ENCODE data around the gene TM2D3.
A peak's percentile ranks its signal among the peaks of the same experiment; 100 is the strongest.
"Not testable (repeated sequence)": the region's sequence is repeated elsewhere in the genome, so short reads cannot be mapped to it uniquely, and the experiment has no call there.

TM2D3 gene

DNA sequence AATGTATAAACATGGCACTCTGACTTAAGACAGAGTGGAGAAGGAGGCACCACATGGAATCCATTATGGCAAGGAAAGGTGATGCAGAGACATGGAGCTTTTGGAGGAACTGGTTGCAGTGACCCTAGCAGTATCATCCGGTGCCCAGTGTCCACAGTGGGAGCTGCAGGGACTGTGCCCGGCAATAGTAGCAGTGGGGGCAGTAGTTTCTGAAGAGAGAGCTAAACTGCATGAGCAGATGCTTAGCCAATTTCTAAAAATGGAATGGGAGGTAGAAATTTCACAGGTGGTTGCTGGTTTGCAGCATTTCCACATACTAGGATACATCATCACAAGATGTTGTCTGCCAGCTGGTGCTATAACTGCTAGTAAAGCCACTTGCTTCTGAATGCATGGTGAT, 7.8 kb upstream of the TM2D3 start:
- H3K4me3 ChIP-seq (ENCODE audit: low read length) = no peak overlapping the region
- no peak for DNase-seq (ENCODE audit: low read depth, low spot score)

DNA sequence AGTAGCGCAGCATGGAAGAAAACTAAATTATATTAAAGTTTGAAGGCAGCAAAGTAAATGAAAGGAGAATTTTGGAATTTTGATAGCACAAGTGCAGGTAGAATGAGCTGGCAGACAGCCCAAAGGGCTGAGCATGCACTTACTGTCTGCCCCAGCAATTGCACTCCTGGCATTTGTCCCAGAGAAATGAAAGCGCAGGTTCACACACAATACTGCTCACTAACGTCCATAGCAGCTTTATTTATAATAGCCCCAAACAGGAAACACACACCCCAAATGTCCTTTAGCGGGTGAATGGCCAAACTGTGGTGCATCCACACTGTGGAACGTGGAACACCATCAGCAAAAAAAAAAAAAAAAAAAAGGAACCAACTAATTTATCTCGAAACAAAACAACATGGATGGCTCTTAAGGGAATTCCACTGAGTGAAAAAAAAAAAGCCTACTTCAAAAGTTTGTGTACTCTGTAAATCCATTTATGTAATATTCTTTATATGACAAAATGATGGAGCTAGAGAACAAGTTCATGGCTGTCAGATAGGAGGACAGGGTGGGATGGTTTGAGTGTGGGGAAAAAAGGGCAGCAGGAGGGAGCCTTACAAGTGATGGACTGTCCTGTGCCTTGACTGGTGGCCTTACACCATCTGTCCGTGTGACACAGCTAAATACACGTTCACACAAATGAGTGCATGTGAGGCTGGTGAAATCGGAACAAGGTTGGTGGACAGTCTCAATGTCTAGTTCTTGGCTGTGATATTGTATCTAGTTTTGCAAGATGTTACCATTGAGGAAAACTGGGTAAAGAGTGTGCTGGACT, 6.0 kb upstream of the TM2D3 start:
- no peak overlapping the region for H3K4me3 ChIP-seq (ENCODE audit: low read length)
- DNase-seq (ENCODE audit: low read depth, low spot score) = no peak

DNA sequence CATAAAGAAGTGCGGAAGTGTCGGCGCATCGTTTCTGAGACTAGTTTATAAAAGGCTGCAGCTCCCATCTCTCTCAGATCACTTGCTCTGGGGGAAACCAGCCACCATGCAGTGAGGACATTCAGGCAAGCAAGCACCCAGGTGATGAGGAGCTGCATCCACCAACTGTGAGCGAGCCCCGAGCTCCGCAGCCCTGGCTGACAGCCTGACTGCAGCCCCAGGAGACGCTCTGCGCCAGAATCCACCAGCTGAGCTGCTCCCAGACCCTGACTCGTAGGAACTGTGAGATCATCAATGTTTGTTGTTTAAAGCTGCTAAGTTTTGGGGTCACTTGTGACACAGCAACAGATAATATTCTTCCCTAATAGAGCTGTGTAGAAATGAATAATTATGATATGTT, 5.0 kb upstream of the TM2D3 start:
- DNase-seq (ENCODE audit: low read depth, low spot score) = no peak
- H3K4me3 ChIP-seq (ENCODE audit: low read length) = no peak overlapping the region

DNA sequence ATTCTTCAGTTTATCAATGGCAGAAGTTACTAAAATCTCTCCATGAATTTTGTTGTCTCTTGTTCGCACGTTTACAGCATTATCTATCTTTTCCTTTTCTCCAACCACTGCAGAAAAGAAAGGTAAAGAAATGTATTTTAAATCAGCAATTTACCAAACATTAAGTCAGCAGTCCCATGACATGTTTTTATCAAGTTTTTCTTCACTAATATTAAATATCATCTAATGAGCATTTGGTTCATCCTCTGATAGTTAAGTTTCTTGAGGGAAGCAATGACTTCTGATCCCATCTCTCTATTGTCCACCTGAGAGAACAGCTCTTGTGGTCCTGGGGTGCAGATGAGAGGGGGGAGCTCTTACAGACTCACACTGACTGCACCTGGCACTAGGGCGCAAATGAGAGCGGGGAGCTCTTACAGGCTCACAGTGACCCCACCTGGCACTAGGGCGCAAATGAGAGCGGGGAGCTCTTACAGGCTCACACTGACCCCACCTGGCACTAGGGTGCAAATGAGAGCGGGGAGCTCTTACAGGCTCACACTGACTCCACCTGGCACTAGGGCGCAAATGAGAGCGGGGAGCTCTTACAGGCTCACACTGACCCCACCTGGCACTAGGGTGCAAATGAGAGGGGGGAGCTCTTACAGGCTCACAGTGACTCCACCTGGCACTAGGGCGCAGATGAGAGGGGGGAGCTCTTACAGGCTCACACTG, 2.6 kb upstream of the TM2D3 start:
- peak; percentile 53 for DNase-seq (ENCODE audit: low read depth, low spot score)
- not testable (repeated sequence) for H3K4me3 ChIP-seq (ENCODE audit: low read length)

DNA sequence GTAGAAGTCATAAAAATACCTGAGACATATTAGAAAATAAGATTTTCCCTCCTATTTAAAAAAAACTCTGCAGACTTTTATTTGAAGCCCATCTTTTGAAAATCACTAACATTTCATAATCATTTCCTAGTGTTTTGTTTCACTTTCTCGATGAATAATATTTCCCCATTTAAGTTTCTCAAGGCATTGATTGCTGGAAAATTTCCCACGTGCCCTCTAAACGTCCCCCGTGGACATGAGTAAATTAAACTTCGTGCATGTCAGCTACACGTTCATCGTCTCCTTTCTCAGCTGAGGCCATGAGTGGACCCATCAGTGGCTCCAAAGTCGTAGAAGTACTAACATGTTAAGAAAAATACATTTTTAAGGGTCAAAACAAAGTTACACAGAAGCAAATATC, 2.0 kb upstream of the TM2D3 start:
- DNase-seq (ENCODE audit: low read depth, low spot score) = no peak
- H3K4me3 ChIP-seq (ENCODE audit: low read length) = no peak overlapping the region

DNA sequence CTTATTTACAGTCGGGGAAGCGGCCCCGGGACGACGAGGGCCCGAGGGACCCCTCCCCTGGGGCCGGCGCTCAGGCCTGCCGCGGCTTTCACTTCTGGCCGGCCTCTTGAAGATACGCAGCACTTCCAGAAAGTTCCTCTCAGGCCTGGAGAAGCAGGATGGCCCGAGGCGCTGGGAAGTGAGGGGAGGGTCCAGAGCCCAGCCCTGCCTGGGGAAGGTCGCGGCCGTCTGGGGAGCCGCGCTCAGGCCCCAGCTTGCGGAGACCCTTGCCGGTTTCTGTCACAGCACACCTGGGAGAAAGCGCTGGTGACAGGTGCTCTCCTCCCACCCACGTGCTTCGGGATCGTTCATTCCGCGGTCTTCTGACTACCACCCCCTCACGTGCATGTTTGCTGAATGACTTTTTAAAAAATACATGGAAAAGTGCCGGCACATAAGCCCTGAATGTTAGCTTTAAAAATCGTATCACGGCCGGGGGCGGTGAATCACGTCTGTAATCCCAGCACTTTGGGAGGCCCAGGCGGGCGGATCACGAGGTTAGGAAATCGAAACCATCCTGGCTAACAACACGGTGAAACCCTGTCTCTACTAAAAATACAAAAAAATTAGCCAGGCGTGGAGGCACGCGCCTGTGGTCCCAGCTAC, 727 bp upstream of the TM2D3 start:
- peak overlapping the region; percentile 93 for H3K4me3 ChIP-seq (ENCODE audit: low read length)
- no peak for DNase-seq (ENCODE audit: low read depth, low spot score)

DNA sequence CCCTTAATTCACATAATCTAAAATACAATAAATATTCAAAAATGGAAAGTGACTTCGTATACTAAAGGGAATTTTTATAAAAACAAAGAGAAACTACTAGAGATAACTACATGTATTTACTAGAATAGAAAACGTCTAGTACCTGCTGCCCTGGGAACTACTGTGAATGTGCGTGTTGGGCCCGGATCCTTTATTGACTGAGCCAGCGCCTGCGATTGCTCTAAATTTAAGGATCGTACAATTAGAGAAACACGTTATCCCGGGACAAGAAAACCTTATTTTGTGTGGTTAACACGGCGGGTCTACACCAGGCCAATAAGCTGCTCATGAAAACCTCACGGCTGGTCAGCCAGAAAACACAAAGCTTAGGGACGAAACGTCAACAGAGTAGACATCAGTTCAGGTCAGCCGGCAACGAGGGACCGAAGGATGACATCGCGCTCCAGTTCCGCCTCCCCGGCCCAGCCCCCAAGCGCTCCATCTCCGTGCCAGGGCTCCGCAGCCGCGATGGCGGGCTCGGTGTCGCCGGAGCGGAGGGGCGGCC, 555 bp downstream of the TM2D3 start:
- H3K4me3 ChIP-seq (ENCODE audit: low read length) = peak overlapping the region; percentile 93
- DNase-seq (ENCODE audit: low read depth, low spot score) = peak; percentile 7

DNA sequence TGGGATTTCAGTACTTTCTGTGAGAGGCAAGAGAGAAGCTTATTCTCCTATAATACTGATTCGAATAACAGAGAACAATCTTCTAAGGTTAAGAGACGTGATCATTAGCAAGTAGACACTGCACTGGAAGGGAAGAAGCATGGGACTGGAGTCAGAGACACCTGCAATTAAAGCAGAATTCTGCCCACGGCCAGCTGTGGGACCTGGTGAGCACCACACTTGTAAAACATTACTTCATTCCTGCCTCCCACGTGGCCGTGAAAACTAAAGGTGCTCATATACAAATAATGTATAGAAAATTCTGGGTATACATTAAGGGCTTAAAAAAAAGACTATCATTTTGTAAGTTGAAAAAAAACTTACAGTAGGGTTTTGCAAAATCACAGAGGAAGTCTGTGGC, 2.0 kb downstream of the TM2D3 start:
- no peak for DNase-seq (ENCODE audit: low read depth, low spot score)
- no peak overlapping the region for H3K4me3 ChIP-seq (ENCODE audit: low read length)

DNA sequence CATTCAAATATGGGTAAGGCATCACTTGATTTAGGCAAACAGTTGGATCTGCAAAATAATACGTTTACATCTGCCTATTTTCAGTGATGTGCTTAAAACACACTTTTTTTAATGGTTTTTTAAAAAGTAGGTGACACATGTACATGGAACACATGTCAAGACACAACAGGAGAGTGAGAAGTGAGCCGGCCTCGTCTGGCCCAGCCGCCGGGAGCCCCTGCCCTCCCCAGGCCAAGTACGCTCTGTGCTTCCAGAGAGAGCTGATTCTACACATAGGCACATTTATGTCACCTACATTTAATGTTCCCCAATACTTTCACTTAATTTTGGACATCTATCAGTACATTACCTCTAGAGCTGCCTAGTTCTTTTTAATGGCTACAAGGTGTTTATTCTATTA, 3.8 kb downstream of the TM2D3 start:
- H3K4me3 ChIP-seq (ENCODE audit: low read length) = no peak overlapping the region
- no peak for DNase-seq (ENCODE audit: low read depth, low spot score)

DNA sequence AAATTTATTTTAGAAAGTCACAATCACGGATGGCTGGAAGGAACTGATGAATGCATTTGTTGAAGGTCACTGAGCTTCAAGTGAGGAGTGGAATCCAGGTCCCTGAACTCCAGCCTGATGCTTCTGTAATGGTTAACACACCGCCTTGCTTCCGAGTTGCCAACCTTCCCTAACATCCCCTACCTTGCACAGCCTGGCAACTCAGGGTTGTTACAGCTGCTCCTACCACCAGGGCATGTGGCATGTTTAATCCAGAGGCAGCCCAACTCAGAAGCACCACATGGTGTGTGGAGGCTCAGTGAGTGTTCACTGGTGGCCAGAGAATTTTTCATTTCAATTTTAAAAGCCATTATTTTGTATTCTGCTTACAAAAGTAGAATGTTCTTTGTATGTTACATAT, 4.9 kb downstream of the TM2D3 start:
- H3K4me3 ChIP-seq (ENCODE audit: low read length) = no peak overlapping the region
- no peak for DNase-seq (ENCODE audit: low read depth, low spot score)

DNA sequence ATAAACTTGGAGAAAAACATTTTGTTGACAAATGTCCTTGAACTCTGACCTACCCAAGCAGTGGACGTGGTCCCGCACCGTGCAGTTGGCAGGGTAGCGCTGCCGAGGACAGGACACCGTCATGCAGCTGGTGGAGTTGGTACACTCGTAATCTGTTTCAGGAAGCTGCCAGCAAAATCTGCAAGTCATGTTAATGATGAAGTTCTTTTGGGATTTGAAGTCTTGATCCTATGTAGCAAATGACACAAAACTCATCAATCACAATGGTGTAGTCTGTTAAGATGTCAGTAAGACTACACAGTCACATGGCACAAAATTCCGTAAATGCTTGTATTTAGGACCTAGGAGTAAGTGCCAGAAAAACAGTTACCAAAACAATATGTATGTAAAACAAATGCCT, 5.5 kb downstream of the TM2D3 start:
- no peak overlapping the region for H3K4me3 ChIP-seq (ENCODE audit: low read length)
- no peak for DNase-seq (ENCODE audit: low read depth, low spot score)

DNA sequence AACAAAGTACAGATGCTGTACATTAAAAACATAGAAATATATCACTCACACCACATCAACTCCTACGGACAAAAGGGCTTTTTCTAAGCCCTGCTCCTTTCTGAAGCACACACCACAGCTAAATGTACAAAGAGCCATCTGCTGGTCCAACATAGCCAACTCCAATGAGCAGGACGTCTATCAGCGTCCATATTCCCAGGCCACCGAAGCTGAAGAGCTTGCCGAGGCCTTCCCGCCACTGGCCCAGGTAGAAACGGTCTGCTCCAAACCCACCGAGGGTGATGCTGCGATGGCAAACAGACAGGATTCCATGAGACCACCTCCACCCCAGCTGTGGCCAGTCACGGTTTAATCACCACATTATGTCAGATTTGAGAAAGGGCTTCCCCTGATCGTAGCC, 9.8 kb downstream of the TM2D3 start:
- no peak overlapping the region for H3K4me3 ChIP-seq (ENCODE audit: low read length)
- DNase-seq (ENCODE audit: low read depth, low spot score) = no peak

DNA sequence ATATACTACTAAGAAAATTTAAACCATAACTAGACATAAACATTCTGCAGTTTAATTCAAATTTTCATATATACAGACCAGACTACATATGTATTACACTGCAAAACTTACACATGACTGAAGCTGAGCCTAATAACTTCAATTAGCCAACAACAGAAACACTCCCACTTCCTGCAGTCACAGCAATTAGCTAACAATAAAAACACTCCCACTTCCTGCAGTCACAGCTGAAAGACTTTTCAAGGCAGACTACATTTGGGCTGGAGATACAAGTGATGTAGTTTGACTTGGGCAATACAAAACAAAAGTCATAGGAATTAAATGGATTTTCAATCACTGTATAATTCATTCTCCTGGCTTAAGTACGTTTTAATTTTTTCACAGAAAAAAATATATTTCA, 10.3 kb downstream of the TM2D3 start:
- H3K4me3 ChIP-seq (ENCODE audit: low read length) = no peak overlapping the region
- DNase-seq (ENCODE audit: low read depth, low spot score) = peak; percentile 76

DNA sequence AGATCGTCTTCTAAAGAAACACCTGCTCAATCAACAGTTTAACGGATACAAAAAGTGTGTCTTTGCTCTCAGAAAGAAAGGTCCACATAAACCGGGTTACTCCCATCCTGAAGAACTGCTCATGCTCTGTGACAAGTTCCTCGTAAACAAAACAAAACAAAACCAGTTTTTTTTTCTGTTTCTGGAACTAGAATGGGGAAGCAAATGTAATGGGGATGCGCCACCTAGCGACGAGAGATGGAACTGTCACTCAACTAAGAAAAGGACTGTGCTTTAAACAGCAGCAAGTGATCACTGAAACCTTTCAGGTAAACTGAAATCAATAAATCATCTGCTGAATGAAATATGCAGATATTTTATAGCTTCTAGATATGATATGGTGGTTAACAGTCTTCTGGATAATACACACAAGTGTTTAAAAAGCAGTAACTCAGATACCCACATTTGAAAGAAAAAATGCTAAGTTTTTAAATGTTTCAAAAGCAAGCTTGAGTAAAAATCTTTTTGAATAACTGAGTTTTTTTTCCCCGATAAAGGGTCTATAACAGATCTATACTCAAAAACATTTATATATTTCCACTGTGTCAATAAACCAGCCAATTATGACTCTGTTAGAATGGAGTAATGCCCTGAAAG, 10.9 kb downstream of the TM2D3 start:
- DNase-seq (ENCODE audit: low read depth, low spot score) = peak; percentile 68
- no peak overlapping the region for H3K4me3 ChIP-seq (ENCODE audit: low read length)

DNA sequence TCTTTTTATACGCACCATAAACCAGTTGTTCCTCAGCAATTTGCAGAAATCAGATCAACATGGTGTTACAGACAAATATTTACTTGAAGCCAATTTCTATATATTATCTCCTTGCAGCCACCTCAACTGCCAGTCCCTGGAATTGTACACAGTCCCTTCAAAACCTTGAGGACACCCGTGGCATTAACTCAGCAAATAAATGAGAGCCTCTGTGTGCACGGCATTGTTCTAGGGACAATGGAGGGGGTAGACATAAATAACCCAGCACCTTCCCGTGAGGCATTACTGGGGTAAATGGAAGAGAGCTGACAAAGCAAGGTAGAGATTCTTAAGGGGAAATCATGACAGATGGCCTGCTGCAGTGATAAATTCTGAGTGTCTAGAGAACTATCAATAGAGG, 12.5 kb downstream of the TM2D3 start:
- H3K4me3 ChIP-seq (ENCODE audit: low read length) = no peak overlapping the region
- no peak for DNase-seq (ENCODE audit: low read depth, low spot score)

DNA sequence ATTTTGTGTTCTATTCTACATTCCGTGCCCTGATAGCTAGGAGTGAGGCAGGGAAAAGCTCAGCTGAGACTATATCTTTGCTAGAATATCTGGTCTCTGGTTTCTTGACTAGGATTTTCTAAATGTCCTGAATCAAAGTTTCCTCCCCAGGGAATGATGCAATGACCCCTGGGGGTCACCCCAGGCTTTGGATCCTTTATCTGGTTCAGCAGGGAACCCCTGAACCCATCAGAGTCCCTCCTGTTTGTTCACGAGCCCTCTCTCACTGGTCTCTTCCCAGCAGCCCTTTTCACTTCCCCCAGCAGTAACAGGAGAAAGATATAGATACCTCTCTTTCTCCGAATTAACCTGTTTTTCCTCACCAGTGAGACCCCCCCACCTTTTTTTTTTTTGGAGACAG, 14.3 kb downstream of the TM2D3 start:
- H3K4me3 ChIP-seq (ENCODE audit: low read length) = no peak overlapping the region
- no peak for DNase-seq (ENCODE audit: low read depth, low spot score)

DNA sequence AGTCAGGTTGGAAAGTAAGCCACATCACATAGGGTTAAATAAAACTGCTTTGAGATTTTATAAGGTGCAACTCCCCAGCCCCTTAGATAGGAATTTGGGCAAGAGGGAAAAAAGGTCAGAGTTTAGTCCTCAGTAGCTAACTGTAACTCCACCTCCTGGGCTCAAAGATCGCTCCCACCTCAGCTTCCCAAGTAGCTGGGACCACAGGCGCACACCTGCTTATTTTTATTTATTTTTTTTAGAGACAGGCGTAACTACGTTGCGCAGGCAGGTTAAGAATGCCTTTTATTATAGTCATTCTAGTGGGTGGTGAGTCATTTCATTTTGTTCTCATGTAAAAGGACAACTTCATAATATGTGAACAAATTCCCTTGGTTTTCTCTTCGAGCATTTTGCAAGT, 14.7 kb downstream of the TM2D3 start:
- no peak for DNase-seq (ENCODE audit: low read depth, low spot score)

DNA sequence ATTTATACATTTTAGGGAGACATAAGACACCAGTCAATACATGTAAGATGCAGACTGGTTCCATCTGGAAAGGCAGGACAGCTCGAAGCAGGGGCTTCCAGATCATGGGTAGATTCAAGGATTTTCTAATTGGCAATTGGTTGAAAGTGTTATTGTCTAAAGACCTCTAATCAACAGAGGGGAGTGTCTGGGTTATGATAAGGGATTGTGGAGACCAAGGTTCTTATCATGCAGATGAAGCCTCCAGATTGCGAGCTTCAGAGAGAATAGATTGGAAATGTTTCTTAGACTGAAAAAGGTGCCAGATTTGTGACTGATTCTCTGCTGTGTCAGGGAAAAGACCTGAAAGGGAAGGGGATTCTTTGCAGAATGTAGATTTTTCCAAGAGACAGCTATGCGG, 15.1 kb downstream of the TM2D3 start:
- H3K4me3 ChIP-seq (ENCODE audit: low read length) = no peak overlapping the region
- no peak for DNase-seq (ENCODE audit: low read depth, low spot score)

More for the DNA sequence above, 14.7 kb downstream of the TM2D3 start:
- no peak overlapping the region for H3K4me3 ChIP-seq (ENCODE audit: low read length)

DNA sequence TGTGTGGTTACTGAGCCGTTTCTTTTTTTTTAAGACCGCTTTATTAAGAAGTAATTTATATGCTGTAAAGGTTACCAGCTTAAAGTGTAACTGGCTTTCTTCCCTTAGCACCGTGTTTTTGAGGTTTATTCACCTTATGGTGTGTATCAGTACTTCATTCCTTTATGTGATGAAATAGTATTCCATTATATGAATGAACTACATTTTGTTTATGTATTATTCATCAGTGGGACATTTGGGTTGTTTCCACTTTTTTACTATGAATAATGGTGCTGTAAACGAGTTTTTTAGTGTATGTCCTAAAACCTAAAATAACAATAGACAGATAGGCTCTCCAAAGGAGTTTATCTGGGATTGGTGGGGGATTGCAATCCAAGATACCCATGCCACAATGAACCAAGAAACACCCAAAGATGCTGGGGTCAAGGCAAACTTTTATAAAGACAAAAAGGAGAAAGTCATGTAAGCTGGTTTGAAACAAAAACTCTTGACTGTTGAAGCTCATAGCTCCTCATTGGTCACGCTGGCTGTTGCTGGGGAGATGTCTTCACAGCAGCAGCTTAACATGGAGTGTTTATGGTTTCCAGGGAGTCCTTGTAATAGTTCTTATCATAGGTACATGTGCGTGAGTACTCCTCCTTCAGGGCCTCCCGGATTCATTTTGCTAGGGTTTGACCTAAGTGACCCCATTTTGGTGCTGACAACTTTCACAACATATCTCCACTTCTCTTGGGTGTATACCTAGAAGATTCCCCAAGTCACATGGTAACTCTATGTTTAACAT, 16.0 kb downstream of the TM2D3 start:
- peak; percentile 8 for DNase-seq (ENCODE audit: low read depth, low spot score)
- H3K4me3 ChIP-seq (ENCODE audit: low read length) = no peak overlapping the region
